ENCODE results near the gene IQCK. TPM values are rescaled to one million over a fixed set of nuclear protein-coding genes. Genes with fewer than 3 reads are reported as not detected.

IQCK gene
- total RNA-seq, 3 donors from 2014 or later, result 25.9 to 63.8 (median 34.7) TPM

DNA sequence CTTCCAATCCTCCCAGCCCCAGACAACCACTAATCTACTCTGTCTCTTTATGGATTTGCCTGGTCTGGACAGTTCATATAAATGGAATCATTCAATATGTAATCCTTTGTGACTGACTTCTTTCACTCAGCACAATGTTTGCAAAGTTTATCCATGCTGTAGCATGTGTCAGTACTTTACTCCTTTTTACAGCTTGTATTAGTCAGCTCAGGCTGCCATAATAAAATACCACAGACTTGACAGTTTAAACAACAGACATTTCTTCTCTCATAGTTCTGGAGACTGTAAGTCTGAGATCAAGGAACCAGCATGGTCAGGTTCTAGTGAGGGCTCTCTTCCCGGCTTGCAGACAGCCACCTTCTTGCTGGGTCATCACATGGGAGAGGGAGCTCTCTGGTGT, 125.3 kb downstream of the IQCK start:
- H3K9me3 ChIP-seq, result no peaks in the 10 kb centered on the region
- TF ChIP-seq POLR2AphosphoS5 (IDR thresholded peaks at IDR 0.05) (no peak), POLR2A (IDR thresholded peaks at IDR 0.05) (no peak)
- TF ChIP-seq, protein P1, sequence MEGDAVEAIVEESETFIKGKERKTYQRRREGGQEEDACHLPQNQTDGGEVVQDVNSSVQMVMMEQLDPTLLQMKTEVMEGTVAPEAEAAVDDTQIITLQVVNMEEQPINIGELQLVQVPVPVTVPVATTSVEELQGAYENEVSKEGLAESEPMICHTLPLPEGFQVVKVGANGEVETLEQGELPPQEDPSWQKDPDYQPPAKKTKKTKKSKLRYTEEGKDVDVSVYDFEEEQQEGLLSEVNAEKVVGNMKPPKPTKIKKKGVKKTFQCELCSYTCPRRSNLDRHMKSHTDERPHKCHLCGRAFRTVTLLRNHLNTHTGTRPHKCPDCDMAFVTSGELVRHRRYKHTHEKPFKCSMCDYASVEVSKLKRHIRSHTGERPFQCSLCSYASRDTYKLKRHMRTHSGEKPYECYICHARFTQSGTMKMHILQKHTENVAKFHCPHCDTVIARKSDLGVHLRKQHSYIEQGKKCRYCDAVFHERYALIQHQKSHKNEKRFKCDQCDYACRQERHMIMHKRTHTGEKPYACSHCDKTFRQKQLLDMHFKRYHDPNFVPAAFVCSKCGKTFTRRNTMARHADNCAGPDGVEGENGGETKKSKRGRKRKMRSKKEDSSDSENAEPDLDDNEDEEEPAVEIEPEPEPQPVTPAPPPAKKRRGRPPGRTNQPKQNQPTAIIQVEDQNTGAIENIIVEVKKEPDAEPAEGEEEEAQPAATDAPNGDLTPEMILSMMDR (IDR thresholded peaks at IDR 0.05), result no peak
- intact Hi-C loops (cut with DNase I; ENCODE audit: low total_unique reads), result no loop called here
- H3K4me3 ChIP-seq, result no peak overlapping the region
- no peaks in the 10 kb centered on the region for H3K4me1 ChIP-seq
- DNase-seq (ENCODE audit: low spot score in 2 of 2), result no peak
- H3K27me3 ChIP-seq, result no peaks in the 10 kb centered on the region
- no peaks in the 10 kb centered on the region for H3K36me3 ChIP-seq
- no peak overlapping the region for H3K27ac ChIP-seq

DNA sequence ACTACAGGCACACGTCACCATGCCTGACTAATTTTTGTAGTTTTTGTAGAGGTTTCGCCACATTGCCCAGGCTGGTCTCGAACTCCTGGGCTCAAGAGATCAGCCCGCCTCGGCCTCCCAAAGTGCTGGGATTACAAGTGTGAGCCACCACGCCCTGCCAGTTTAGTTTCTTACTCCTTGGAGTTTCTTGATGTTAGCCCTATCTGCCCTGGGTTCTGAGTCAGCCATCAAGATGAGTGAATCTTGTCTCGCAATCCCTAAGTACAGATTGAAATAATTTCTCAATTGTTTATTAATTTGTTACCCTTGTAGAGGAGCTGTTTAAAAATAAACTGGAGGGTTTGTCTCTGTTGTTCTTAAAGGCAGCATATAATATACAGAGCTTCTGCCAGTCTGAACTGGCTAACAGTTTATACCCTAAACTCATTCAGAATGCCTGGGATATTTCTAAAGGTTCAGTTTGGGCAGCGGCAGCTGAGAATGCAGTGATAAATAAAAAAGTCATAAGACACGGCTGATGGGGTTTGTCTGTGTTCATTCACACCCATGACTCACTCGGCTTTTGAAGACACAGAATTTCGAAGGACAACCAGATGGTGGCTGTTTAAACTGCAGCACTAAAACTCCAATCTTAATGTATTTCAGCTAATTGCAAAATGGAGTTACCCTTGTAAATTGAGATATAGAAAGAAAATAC, 127.0 kb downstream of the IQCK start:
- Histone ChIP-seq H3K27me3 (no peaks in the 10 kb centered on the region), H3K36me3 (no peaks in the 10 kb centered on the region), H3K9me3 (no peaks in the 10 kb centered on the region), H3K27ac (no peak overlapping the region), H3K4me3 (no peak overlapping the region), H3K4me1 (no peaks in the 10 kb centered on the region)
- intact Hi-C loops (cut with DNase I; ENCODE audit: low total_unique reads), result no loop called here
- DNase-seq (ENCODE audit: low spot score in 2 of 2), result no peak
- TF ChIP-seq POLR2AphosphoS5 (IDR thresholded peaks at IDR 0.05) (no peak), POLR2A (IDR thresholded peaks at IDR 0.05) (no peak)
- TF ChIP-seq, protein P1 (IDR thresholded peaks at IDR 0.05), result no peak

DNA sequence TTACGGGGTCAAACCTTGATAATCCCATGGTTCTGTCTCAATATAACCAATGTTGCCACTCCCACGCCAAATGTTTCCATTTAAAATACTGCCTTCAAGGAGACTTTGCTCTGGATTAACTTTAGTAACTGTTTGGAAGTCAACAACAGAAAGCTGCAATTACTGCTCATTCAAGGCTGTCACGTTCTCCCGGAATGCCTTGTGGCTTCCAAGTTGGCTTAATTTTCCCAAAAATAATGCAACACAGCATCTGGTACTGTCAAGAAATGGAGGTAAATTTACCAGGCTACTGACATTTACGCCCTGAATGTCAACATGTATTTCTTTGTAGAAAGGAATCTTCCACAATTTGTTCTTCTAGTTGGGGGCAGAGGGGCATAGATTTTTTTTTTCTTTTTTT, 128.4 kb downstream of the IQCK start:
- TF ChIP-seq POLR2AphosphoS5 (IDR thresholded peaks at IDR 0.05), result no peak
- TF ChIP-seq POLR2A (IDR thresholded peaks at IDR 0.05), result no peak
- TF ChIP-seq, protein P1 (IDR thresholded peaks at IDR 0.05), result no peak
- H3K9me3 ChIP-seq, result no peaks in the 10 kb centered on the region
- no peaks in the 10 kb centered on the region for H3K27me3 ChIP-seq
- intact Hi-C loops (cut with DNase I; ENCODE audit: low total_unique reads), result no loop called here
- no peak for DNase-seq (ENCODE audit: low spot score in 2 of 2)
- H3K4me3 ChIP-seq, result no peak overlapping the region
- H3K4me1 ChIP-seq, result no peaks in the 10 kb centered on the region
- H3K36me3 ChIP-seq, result no peaks in the 10 kb centered on the region
- no peak overlapping the region for H3K27ac ChIP-seq

DNA sequence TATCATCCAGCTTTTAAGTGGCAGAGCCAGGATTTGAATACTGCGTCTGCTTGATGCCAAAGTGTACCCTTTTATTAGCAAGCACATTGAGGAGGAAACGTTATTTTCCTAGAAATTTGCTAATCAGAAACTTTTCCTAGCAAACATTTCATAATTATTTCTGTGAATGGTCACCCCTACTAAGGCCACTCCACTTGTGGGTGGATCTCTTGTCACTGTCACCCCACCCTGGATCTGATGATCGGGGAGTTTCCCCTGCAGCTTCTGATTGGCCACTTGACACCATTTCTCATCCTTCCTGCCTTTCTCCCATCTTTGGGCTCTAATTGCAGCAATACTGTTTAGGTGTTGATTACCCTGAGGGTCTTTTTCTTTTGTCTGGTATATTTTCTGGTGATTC, 130.7 kb downstream of the IQCK start:
- Histone ChIP-seq H3K9me3 (no peaks in the 10 kb centered on the region), H3K4me3 (no peak overlapping the region), H3K4me1 (no peaks in the 10 kb centered on the region), H3K36me3 (no peaks in the 10 kb centered on the region), H3K27ac (no peak overlapping the region), H3K27me3 (no peaks in the 10 kb centered on the region)
- no peak for DNase-seq (ENCODE audit: low spot score in 2 of 2)
- TF ChIP-seq POLR2AphosphoS5 (IDR thresholded peaks at IDR 0.05) (no peak), POLR2A (IDR thresholded peaks at IDR 0.05) (no peak)
- TF ChIP-seq, protein P1 (IDR thresholded peaks at IDR 0.05), result no peak
- intact Hi-C loops (cut with DNase I; ENCODE audit: low total_unique reads), result no loop called here

DNA sequence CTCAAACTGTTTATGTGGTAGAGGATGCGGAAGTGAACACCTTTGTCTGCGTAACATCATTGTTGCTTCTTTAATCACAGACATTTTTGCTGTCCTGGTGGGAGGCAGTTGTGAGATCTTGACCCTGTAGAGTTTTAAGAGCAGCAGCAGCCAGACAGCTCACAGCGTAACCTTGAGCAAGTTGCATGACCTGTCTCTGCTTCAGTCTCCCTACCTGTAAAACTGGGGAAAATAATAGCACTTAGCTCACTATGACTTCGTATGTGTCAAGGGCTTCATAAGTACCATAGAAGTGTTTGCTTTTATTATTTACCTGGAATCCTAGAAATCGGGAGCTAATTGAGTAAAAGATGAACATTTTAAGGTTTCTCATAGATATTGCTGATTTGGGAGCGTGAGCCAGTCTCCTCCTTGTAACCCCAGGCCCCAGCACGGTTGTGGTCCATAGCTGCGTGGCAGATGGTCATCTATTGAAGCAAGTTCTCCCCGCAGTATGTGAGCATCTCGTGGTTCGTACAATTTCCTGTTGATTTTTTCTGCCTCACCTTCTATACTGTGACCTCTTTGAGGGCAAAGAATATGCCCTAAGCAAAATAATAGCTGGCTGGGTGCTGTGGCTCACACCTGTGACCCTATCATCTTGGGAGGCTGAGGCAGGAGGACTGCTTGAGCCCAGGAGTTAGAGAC, 132.2 kb downstream of the IQCK start:
- H3K36me3 ChIP-seq, result no peaks in the 10 kb centered on the region
- no peaks in the 10 kb centered on the region for H3K9me3 ChIP-seq
- intact Hi-C loops (cut with DNase I; ENCODE audit: low total_unique reads), result no loop called here
- TF ChIP-seq POLR2A (IDR thresholded peaks at IDR 0.05) (no peak), POLR2AphosphoS5 (IDR thresholded peaks at IDR 0.05) (no peak)
- TF ChIP-seq, protein P1 (IDR thresholded peaks at IDR 0.05), result no peak
- H3K27ac ChIP-seq, result no peak overlapping the region
- no peak overlapping the region for H3K4me3 ChIP-seq
- no peaks in the 10 kb centered on the region for H3K27me3 ChIP-seq
- no peaks in the 10 kb centered on the region for H3K4me1 ChIP-seq
- DNase-seq (ENCODE audit: low spot score in 2 of 2), result no peak

Measured in breast epithelium (tissue), 4 donors.